IMR-90 (cell line): ENCODE results near the gene CLSTN3. TPM values are rescaled to one million over a fixed set of nuclear protein-coding genes. Genes with fewer than 3 reads are reported as not detected.

Source experiments
- ATAC-seq: fragments of 200-7000 bp; cut with Tn5 transposase; 2 replicates; pipeline ENCODE4 v1.9.1; 2020; ENCODE audit warnings: low read depth, mild to moderate bottlenecking, moderate library complexity
- BruUV-seq: library from RNA; stranded (reverse); fragments of 400-500 nt; replicated peaks from 2 replicates; lab custom pipeline; 2021; lab: Mats Ljungman, UMichigan
- CTCF ChIA-PET: fragments of 300-600 bp; formaldehyde crosslinking; extraction: SDS; loops from one replicate; lab custom pipeline; 2021; ENCODE audit warnings: antibody characterized with exemption; lab: Yijun Ruan, JAX
- POLR2A ChIA-PET: fragments of 300-600 bp; sonication (Branson Sonifier 250); formaldehyde crosslinking; loops from one replicate; lab custom pipeline; 2022; ENCODE audit warnings: antibody characterized with exemption; ENCODE audit not compliant: unreplicated experiment; lab: Charles Lee
- DNase-seq: peaks from one replicate; pipeline ENCODE4 v3.0.0; 2013
- H2AFZ ChIP-seq: replicated peaks from 2 replicates; pipeline ENCODE3; 2013; ENCODE audit warnings: low read length, mild to moderate bottlenecking; ENCODE audit not compliant: poor library complexity
- H2AK5ac ChIP-seq: 2 replicates; pipeline ENCODE4 v1.6.1; 2013; ENCODE audit warnings: low read depth, low read length, inconsistent platforms
- H2AK9ac ChIP-seq: replicated peaks from 2 replicates; pipeline ENCODE3; 2013; ENCODE audit warnings: mild to moderate bottlenecking, low read depth, low read length, moderate library complexity; ENCODE audit not compliant: poor library complexity
- H2BK120ac ChIP-seq: 2 replicates; pipeline ENCODE4 v1.6.1; 2013; ENCODE audit warnings: low read depth, low read length, inconsistent platforms
- H2BK15ac ChIP-seq: 3 replicates; pipeline ENCODE4 v1.6.1; 2013; ENCODE audit warnings: low read depth, low read length, inconsistent platforms
- H2BK20ac ChIP-seq: 2 replicates; pipeline ENCODE4 v1.6.1; 2013; ENCODE audit warnings: low read depth, mild to moderate bottlenecking, inconsistent platforms, low read length, moderate library complexity
- H2BK5ac ChIP-seq: 2 replicates; pipeline ENCODE4 v1.6.1; 2013; ENCODE audit warnings: mild to moderate bottlenecking, low read depth, low read length, inconsistent platforms; ENCODE audit not compliant: poor library complexity, severe bottlenecking
- H3K14ac ChIP-seq: replicated peaks from 2 replicates; pipeline ENCODE4 v1.6.1; 2013; ENCODE audit warnings: low read depth, low read length, inconsistent platforms
- H3K18ac ChIP-seq: 2 replicates; pipeline ENCODE4 v1.6.1; 2013; ENCODE audit warnings: low read depth, low read length, control low read depth
- H3K23ac ChIP-seq: 2 replicates; pipeline ENCODE4 v1.6.1; 2013; ENCODE audit warnings: low read depth, low read length, inconsistent platforms
- H3K27ac ChIP-seq: 2 replicates; pipeline ENCODE4 v1.5.1; 2013; ENCODE audit warnings: mild to moderate bottlenecking, control low read depth, low read length; ENCODE audit not compliant: insufficient read depth
- H3K27me3 ChIP-seq: 2 replicates; pipeline ENCODE4 v1.6.1; 2013; ENCODE audit warnings: low read length; ENCODE audit not compliant: control insufficient read depth, insufficient read depth
- H3K36me3 ChIP-seq: 2 replicates; pipeline ENCODE4 v1.6.1; 2013; ENCODE audit warnings: low read length, mixed read lengths; ENCODE audit not compliant: control insufficient read depth, insufficient read depth
- H3K4ac ChIP-seq: 2 replicates; pipeline ENCODE4 v1.6.1; 2013; ENCODE audit warnings: low read depth, low read length, inconsistent platforms
- H3K4me1 ChIP-seq: 2 replicates; pipeline ENCODE4 v1.6.1; 2013; ENCODE audit warnings: low read length, mixed read lengths; ENCODE audit not compliant: control insufficient read depth, insufficient read depth
- H3K4me2 ChIP-seq: 2 replicates; pipeline ENCODE4 v1.6.1; 2013; ENCODE audit warnings: low read depth, mild to moderate bottlenecking, control low read depth, low read length, moderate library complexity
- H3K4me3 ChIP-seq: 2 replicates; pipeline ENCODE4 v1.5.1; 2013; ENCODE audit warnings: low read depth, mild to moderate bottlenecking, control low read depth, low read length, moderate library complexity; ENCODE audit not compliant: insufficient read depth
- H3K56ac ChIP-seq: 2 replicates; pipeline ENCODE4 v1.6.1; 2013; ENCODE audit warnings: low read length, inconsistent platforms; ENCODE audit not compliant: insufficient read depth; ENCODE audit errors: extremely low read depth
- H3K79me1 ChIP-seq, 2 experiments: 2 replicates each; pipeline ENCODE4 v1.6.1; 2013; ENCODE audit warnings: low read length in 2 of 2, inconsistent platforms in 1 of 2, low read depth in 1 of 2
- H3K9ac ChIP-seq: 2 replicates; pipeline ENCODE4 v1.6.1; 2013; ENCODE audit warnings: low read depth, low read length, control low read depth
- H3K9me1 ChIP-seq: 2 replicates; pipeline ENCODE4 v1.6.1; 2013; ENCODE audit warnings: low read length, inconsistent platforms; ENCODE audit not compliant: insufficient read depth
- H3K9me3 ChIP-seq: 2 replicates; pipeline ENCODE4 v1.6.1; 2013; ENCODE audit warnings: low read length; ENCODE audit not compliant: control insufficient read depth, insufficient read depth
- H4K20me1 ChIP-seq: 2 replicates; pipeline ENCODE4 v1.6.1; 2013; ENCODE audit warnings: low read length, inconsistent platforms; ENCODE audit not compliant: insufficient read depth
- H4K5ac ChIP-seq: 2 replicates; pipeline ENCODE4 v1.6.1; 2013; ENCODE audit warnings: mild to moderate bottlenecking, low read depth, low read length, control low read depth
- H4K8ac ChIP-seq, 2 experiments: 2 replicates each; pipeline ENCODE4 v1.6.1; 2013; ENCODE audit warnings: low read depth in 2 of 2, low read length in 2 of 2, control low read depth in 1 of 2, inconsistent platforms in 1 of 2
- H4K91ac ChIP-seq: 2 replicates; pipeline ENCODE4 v1.6.1; 2013; ENCODE audit warnings: low read depth, low read length, inconsistent platforms; ENCODE audit not compliant: insufficient read depth
- CHD1 ChIP-seq: IDR thresholded peaks from 2 replicates; pipeline ENCODE4 v1.6.1; 2012; ENCODE audit warnings: low read depth, low read length, improper control_type of control experiment
- FOS ChIP-seq: fragments of 150-350 bp; IDR thresholded peaks from 2 replicates; pipeline ENCODE4 v1.6.1; 2016; ENCODE audit warnings: low read depth, low read length
- MAFK ChIP-seq: IDR thresholded peaks from 2 replicates; pipeline ENCODE4 v1.6.1; 2012; ENCODE audit warnings: low read depth, low read length, improper control_type of control experiment
- MAZ ChIP-seq: IDR thresholded peaks from 2 replicates; pipeline ENCODE4 v1.6.1; 2012; ENCODE audit warnings: low read depth, mild to moderate bottlenecking, low read length, improper control_type of control experiment, moderate library complexity, borderline replicate concordance
- MXI1 ChIP-seq: IDR thresholded peaks from 2 replicates; pipeline ENCODE4 v1.6.1; 2012; ENCODE audit warnings: low read depth, mild to moderate bottlenecking, low read length, moderate library complexity, borderline replicate concordance
- RAD21 ChIP-seq: IDR thresholded peaks from 2 replicates; pipeline ENCODE4 v1.6.1; 2012; ENCODE audit warnings: low read length, improper control_type of control experiment
- RCOR1 ChIP-seq: IDR thresholded peaks from 2 replicates; pipeline ENCODE4 v1.6.1; 2012; ENCODE audit warnings: mild to moderate bottlenecking, low read length, improper control_type of control experiment; ENCODE audit not compliant: insufficient replicate concordance
- SMC3 ChIP-seq: fragments of 150-350 bp; IDR thresholded peaks from 2 replicates; pipeline ENCODE4 v1.6.1; 2016; ENCODE audit warnings: low read depth, mild to moderate bottlenecking, antibody characterized with exemption, low read length, moderate library complexity
- WGBS, 2 experiments: methylation state at CpG; one replicate each; pipeline versions ENCODE4 v1.1.5 to v1.1.7; 2013; ENCODE audit warnings: missing lambda C conversion rate in 2 of 2; ENCODE audit not compliant: insufficient read length in 1 of 2; ENCODE audit errors: extremely low coverage in 2 of 2; 5-methylcytosine and 5-hydroxymethylcytosine counted together
- dilution Hi-C: fragments of 300-500 bp; cut with HindIII; formaldehyde crosslinking; loops from one replicate; pipeline ENCODE4 v1.14.3; 2018; ENCODE audit warnings: low sequenced_read_pairs; ENCODE audit not compliant: unreplicated experiment
- in situ Hi-C: fragments of 300-500 bp; cut with MboI; formaldehyde crosslinking; loops from 3 replicates; pipeline ENCODE4 v1.14.3; 2019; ENCODE audit warnings: low sequenced_read_pairs, inconsistent platforms, mixed read lengths
- intact Hi-C: fragments of 100-400 bp; cut with micrococcal nuclease; formaldehyde crosslinking; loops from 2 replicates; pipeline ENCODE4 v1.10.0; 2022
- polyA plus RNA-seq, 3 experiments: library from polyadenylated mRNA; depleted of rRNA; stranded (reverse); fragments of >200 nt; gene quantifications; 2 replicates each; pipeline ENCODE4 v1.2.3, GENCODE V29; 2012; ENCODE audit warnings: low replicate concordance in 1 of 3
- total RNA-seq: library from RNA; depleted of rRNA; stranded (reverse); fragments of >200 nt; gene quantifications from 2 replicates; pipeline ENCODE4 v1.2.3, GENCODE V29; 2012

The CLSTN3 gene
- total and polyA plus RNA-seq, 2 of the 4 experiments (the other 2 are of a cell fraction), result 4.1 to 16.4 TPM

DNA sequence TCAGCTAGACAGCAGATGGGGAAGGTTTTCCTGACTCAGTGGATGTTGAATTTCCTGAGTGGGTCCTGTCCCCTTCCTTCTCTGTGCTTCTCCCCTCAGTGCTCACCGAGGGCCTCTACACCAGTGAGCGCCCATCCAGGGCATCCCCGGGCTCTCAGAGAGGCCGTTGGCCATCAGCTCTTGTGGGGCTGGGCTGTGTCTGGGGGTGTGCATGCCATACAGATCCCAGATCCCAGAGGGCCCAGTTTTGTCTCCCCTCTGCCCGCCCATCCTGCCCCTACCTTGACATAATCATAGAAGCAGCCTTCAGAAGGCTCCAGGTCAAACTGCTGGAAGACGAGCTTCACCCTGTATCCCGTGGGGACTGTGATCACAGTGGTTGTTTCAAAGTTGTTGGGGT, 39.0 kb upstream of the CLSTN3 start:
- Histone ChIP-seq H3K4ac (peak overlapping the region; percentile 99), H3K27ac (peak overlapping the region; percentile 84; the same call in 1 of the 2 replicates), H2AK9ac (peak overlapping the region; percentile 91), H3K56ac (no peak overlapping the region), H3K4me3 (peak overlapping the region; percentile 55), H3K9me1 (peaks cover 23% of the 10 kb centered on the region), H2BK120ac (peak overlapping the region; percentile 97), H2AFZ (peak overlapping the region; percentile 92), H4K8ac (peak overlapping the region; percentile 77 to 98; a peak in 3 of 4 replicates), H4K5ac (peak overlapping the region; percentile 94), H3K4me1 (peaks cover 26% of the 10 kb centered on the region), H2BK5ac (no peak overlapping the region), H3K23ac (peak overlapping the region; percentile 100), H3K9ac (peak overlapping the region; percentile 92; the same call in 1 of the 2 replicates), H2BK15ac (peak overlapping the region; percentile 89; the same call in 1 of the 3 replicates), H2AK5ac (peak overlapping the region; percentile 91; the same call in 1 of the 2 replicates), H4K20me1 (no peaks in the 10 kb centered on the region), H2BK20ac (peak overlapping the region; percentile 11; the same call in 1 of the 2 replicates), H3K14ac (peak overlapping the region; percentile 99), H3K36me3 (peaks cover 41% of the 10 kb centered on the region), H4K91ac (peak overlapping the region; percentile 99; the same call in 1 of the 2 replicates), H3K27me3 (no peaks in the 10 kb centered on the region), H3K18ac (peak overlapping the region; percentile 96), H3K9me3 (no peaks in the 10 kb centered on the region), H3K79me1 (peaks cover 13 to 28% of the 10 kb centered on the region in 2 experiments; a peak in 3 of 4 replicates), H3K4me2 (peak overlapping the region; percentile 92)
- DNase-seq, result no peak
- no CpG with 5 or more reads among the region's 7 CpGs for WGBS, 2 experiments
- dilution Hi-C loops, result no loop called here
- intact Hi-C loops, result no loop called here
- TF ChIP-seq MXI1 (no peak), MAZ (no peak), SMC3 (no peak), MAFK (no peak), RAD21 (no peak), FOS (no peak), CHD1 (no peak), RCOR1 (no peak)
- no TSS peak for BruUV-seq
- ATAC-seq, result no peak
- ChIA-PET CTCF (interaction anchor here (1.1 kb wide), 1 partner anchor 22 kb away, joined by 3 read pairs; no protein-coding TSS in a partner anchor), POLR2A (no interaction called here)
- in situ Hi-C loops, result no loop called here
